Kidney (tissue), 22 donors: Measurements from ENCODE around the gene AARSD1. TPM values are rescaled to one million over a fixed set of nuclear protein-coding genes. Genes with fewer than 3 reads are reported as not detected.
A peak's percentile ranks its signal among the peaks of the same experiment; 100 is the strongest.

ENCODE experiments used
- DNase-seq, 5 donors: peaks; one replicate each; pipeline ENCODE4 v3.0.0-alpha.2; 2013 to 2020
- FAIRE-seq: peaks from 2 replicates; lab custom pipeline; 2012; peaks lifted over from hg19 to GRCh38; lab: Jason Lieb, UNC
- H3K27ac ChIP-seq, 2 donors: one replicate each; pipeline ENCODE4 v1.7.0; 2013; ENCODE audit warnings: low read depth in 2 of 2, low read length in 2 of 2, inconsistent platforms in 1 of 2
- H3K27me3 ChIP-seq: one replicate; pipeline ENCODE4 v1.7.1; 2013; ENCODE audit warnings: low read length, inconsistent platforms; ENCODE audit not compliant: control insufficient read depth, insufficient read depth
- H3K36me3 ChIP-seq, 3 donors: one replicate each; pipeline versions ENCODE4 v1.7.0 to v1.7.1; 2013; ENCODE audit warnings: low read length in 3 of 3, control low read depth in 1 of 3, inconsistent platforms in 1 of 3; ENCODE audit not compliant: insufficient read depth in 3 of 3, control insufficient read depth in 2 of 3
- H3K4me1 ChIP-seq, 3 donors: one replicate each; pipeline versions ENCODE4 v1.7.0 to v1.7.1; 2013; ENCODE audit warnings: low read length in 3 of 3, inconsistent platforms in 1 of 3, low read depth in 1 of 3; ENCODE audit not compliant: control insufficient read depth in 2 of 3, insufficient read depth in 2 of 3
- H3K4me3 ChIP-seq, 3 donors: one replicate each; pipeline versions ENCODE4 v1.7.0 to v1.8.1; 2013; ENCODE audit warnings: low read length in 3 of 3, control low read depth in 1 of 3, inconsistent platforms in 1 of 3
- H3K9ac ChIP-seq, 3 donors: one replicate each; pipeline versions ENCODE4 v1.7.0 to v1.7.1; 2013; ENCODE audit warnings: low read length in 3 of 3, control low read depth in 1 of 3, inconsistent platforms in 1 of 3
- H3K9me3 ChIP-seq, 3 donors: one replicate each; pipeline versions ENCODE4 v1.7.0 to v1.7.1; 2013; ENCODE audit warnings: low read length in 3 of 3, control low read depth in 1 of 3, inconsistent platforms in 1 of 3; ENCODE audit not compliant: control insufficient read depth in 2 of 3, insufficient read depth in 1 of 3
- intact Hi-C: fragments of 100-400 bp; cut with DNase I; formaldehyde crosslinking; loops from one replicate; pipeline ENCODE4 v1.11.1; 2022
- long read RNA-seq, 10 donors: library from polyadenylated mRNA in 1 of 10; unstranded in 1 of 10; transcript quantifications; one replicate each; pipeline ENCODE4 v2.0.0 and lab custom pipeline, GENCODE V29; 2021 to 2026
- polyA plus RNA-seq: library from polyadenylated mRNA; stranded (reverse); fragments of 350-450 nt; fragmentation: Illumina TruSeq; extraction: RNeasy Lipid Tissue Mini Kit (QIAGEN cat#74804); gene quantifications from one replicate; pipeline ENCODE4 v1.2.3, GENCODE V29; 2014; ENCODE audit warnings: low read depth, low replicate concordance; ENCODE audit not compliant: insufficient read depth
- total RNA-seq: library from RNA; stranded (reverse); fragmentation: NEBNext Ultra II Directional; extraction: Animal tissue kit (Norgen Biotek cat#: 25700); gene quantifications from one replicate; pipeline ENCODE4 v1.2.1, GENCODE V29; 2021
- TF ChIP-seq, protein P1 (sequence below): IDR thresholded peaks from 3 replicates; pipeline ENCODE4 v1.5.1; 2012; ENCODE audit warnings: mild to moderate bottlenecking, moderate library complexity, borderline replicate concordance; ENCODE audit not compliant: insufficient read depth; ENCODE audit errors: extremely low read depth
- donor health status: control.
- donor health status: control.
- donor health status: control.
- donor health status: control.
- donor health status: control.
- donor health status: DM: yes; HTN: yes; CAD: no.
- donor health status: Normal renal cell carcinoma (clear cell type).

Gene AARSD1, protein sequence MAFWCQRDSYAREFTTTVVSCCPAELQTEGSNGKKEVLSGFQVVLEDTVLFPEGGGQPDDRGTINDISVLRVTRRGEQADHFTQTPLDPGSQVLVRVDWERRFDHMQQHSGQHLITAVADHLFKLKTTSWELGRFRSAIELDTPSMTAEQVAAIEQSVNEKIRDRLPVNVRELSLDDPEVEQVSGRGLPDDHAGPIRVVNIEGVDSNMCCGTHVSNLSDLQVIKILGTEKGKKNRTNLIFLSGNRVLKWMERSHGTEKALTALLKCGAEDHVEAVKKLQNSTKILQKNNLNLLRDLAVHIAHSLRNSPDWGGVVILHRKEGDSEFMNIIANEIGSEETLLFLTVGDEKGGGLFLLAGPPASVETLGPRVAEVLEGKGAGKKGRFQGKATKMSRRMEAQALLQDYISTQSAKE
- total RNA-seq: 35.8 TPM
- 45.6 TPM for polyA plus RNA-seq
- long read RNA-seq, donor 1, transcript AARSD1-202 (12 exons, 1,322 nt): major isoform, 7 of 8 reads
- long read RNA-seq, donor 1, partial matches to known transcripts: 0 of 8 reads
- long read RNA-seq, donor 1, other reads (novel, unspliced or antisense): 0 of 8 reads
- long read RNA-seq, donor 2, transcript AARSD1-202 (12 exons, 1,322 nt): major isoform, 11 of 13 reads
- long read RNA-seq, donor 2, partial matches to known transcripts: 0 of 13 reads
- long read RNA-seq, donor 2, other reads (novel, unspliced or antisense): 0 of 13 reads
- long read RNA-seq, donor 3, transcript AARSD1-202 (12 exons, 1,322 nt): major isoform, 8 of 10 reads
- long read RNA-seq, donor 3, partial matches to known transcripts: 0 of 10 reads
- long read RNA-seq, donor 3, other reads (novel, unspliced or antisense): 0 of 10 reads
- long read RNA-seq, donor 4, partial matches to known transcripts: 0 of 5 reads
- long read RNA-seq, donor 4, other reads (novel, unspliced or antisense): 0 of 5 reads
- long read RNA-seq, donor 5, partial matches to known transcripts: 0 of 1 reads
- long read RNA-seq, donor 5, other reads (novel, unspliced or antisense): 0 of 1 reads
- long read RNA-seq, donor 6, transcript AARSD1-202 (12 exons, 1,322 nt): major isoform, 15 of 15 reads
- long read RNA-seq, donor 6, partial matches to known transcripts: 0 of 15 reads
- long read RNA-seq, donor 6, other reads (novel, unspliced or antisense): 0 of 15 reads
- long read RNA-seq, donor 7, transcript AARSD1-202 (12 exons, 1,322 nt): major isoform, 7 of 14 reads
- long read RNA-seq, donor 7, partial matches to known transcripts: 1 of 14 reads
- long read RNA-seq, donor 7, other reads (novel, unspliced or antisense): 6 of 14 reads
- long read RNA-seq, donor 8, transcript AARSD1-202 (12 exons, 1,322 nt): major isoform, 5 of 7 reads
- long read RNA-seq, donor 8, partial matches to known transcripts: 0 of 7 reads
- long read RNA-seq, donor 8, other reads (novel, unspliced or antisense): 0 of 7 reads
- long read RNA-seq, donor 9, transcript AARSD1-202 (12 exons, 1,322 nt): major isoform, 8 of 9 reads
- long read RNA-seq, donor 9, partial matches to known transcripts: 0 of 9 reads
- long read RNA-seq, donor 9, other reads (novel, unspliced or antisense): 0 of 9 reads
- long read RNA-seq, donor 10, partial matches to known transcripts: 0 of 7 reads
- long read RNA-seq, donor 10, other reads (novel, unspliced or antisense): 0 of 7 reads

DNA sequence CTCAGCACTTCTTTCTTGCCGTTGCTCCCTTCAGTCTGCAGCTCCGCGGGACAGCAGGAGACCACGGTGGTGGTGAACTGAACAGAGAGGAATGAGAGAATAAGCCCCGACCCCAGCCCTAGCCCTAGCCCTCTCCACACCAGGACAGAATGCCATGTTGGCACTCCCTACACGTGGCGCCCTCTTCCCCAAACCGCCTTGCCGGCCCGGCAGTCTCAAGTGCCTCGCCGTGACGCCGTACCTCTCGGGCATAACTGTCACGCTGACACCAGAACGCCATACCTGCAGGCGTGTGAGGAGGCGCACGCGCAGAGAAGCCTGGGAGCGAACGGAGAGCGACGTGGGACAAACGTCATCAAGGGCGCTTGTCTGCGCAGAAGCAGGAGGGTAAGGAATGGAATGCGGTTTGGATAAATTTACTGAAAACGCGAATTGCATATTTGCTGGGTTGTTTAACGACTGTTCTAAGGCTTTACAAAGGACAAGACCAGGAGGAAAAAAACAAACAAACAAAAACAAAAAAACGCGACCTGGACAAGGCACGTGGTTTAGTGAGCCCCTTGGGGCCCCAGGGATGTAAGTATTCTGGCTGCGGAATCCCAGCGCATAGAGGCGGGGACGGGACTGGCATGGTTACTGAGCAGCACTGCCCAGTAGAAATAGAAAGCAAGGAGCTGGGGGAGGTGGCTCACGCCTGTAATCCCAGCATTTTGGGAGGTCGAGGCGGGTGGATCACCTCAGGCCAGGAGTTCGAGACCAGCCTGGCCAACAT lies at the start of gene AARSD1:
Gene AARSD1 (minus strand): TSS at position 294 of the 772 bp plus-strand sequence. CDS start 14 bp downstream, at position 280.
- Histone ChIP-seq H3K9ac (peak within 1 kb of the TSS; percentile 80 to 96 (median 90)), H3K27me3 (no peaks in the 10 kb centered on the region), H3K27ac (peak within 1 kb of the TSS; percentile 76 to 84), H3K4me3 (peak within 1 kb of the TSS; percentile 79 to 98 (median 85)), H3K9me3 (no peaks in the 10 kb centered on the region), H3K36me3 (peaks cover 0 to 19% (median 7%) of the 10 kb centered on the region in 3 donors), H3K4me1 (peaks cover 0 to 5% (median 0%) of the 10 kb centered on the region in 3 donors)
- intact Hi-C loops: no loop called here
- TF ChIP-seq, protein P1, sequence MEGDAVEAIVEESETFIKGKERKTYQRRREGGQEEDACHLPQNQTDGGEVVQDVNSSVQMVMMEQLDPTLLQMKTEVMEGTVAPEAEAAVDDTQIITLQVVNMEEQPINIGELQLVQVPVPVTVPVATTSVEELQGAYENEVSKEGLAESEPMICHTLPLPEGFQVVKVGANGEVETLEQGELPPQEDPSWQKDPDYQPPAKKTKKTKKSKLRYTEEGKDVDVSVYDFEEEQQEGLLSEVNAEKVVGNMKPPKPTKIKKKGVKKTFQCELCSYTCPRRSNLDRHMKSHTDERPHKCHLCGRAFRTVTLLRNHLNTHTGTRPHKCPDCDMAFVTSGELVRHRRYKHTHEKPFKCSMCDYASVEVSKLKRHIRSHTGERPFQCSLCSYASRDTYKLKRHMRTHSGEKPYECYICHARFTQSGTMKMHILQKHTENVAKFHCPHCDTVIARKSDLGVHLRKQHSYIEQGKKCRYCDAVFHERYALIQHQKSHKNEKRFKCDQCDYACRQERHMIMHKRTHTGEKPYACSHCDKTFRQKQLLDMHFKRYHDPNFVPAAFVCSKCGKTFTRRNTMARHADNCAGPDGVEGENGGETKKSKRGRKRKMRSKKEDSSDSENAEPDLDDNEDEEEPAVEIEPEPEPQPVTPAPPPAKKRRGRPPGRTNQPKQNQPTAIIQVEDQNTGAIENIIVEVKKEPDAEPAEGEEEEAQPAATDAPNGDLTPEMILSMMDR: no peak
- no peak for FAIRE-seq
- DNase-seq: peak; percentile 95 to 97 (median 95)

DNA sequence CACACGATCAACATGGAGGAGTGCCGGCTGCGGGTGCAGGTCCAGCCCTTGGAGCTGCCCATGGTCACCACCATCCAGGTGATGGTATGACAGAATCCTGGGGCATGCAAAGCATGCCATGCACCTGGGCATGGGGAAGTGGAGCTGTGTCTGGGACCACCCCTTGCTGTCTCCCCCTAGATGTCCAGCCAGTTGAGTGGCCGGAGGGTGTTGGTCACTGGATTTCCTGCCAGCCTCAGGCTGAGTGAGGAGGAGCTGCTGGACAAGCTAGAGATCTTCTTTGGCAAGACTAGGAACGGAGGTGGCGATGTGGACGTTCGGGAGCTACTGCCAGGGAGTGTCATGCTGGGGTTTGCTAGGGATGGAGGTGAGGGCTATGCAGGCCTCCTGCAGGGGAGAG lies 49.0 kb upstream of the AARSD1 start:
- TF ChIP-seq, protein P1: no peak
- no peak overlapping the region for H3K4me3 ChIP-seq
- H3K4me1 ChIP-seq: peaks cover 0 to 7% (median 0%) of the 10 kb centered on the region in 3 donors
- no peak overlapping the region for H3K9ac ChIP-seq
- peak in 1 of 5 donors; percentile 54 for DNase-seq
- H3K36me3 ChIP-seq: peaks cover 0 to 7% (median 5%) of the 10 kb centered on the region in 3 donors
- no peak for FAIRE-seq
- H3K27me3 ChIP-seq: no peaks in the 10 kb centered on the region
- H3K9me3 ChIP-seq: no peaks in the 10 kb centered on the region
- intact Hi-C loops: no loop called here
- H3K27ac ChIP-seq: no peak overlapping the region
